Measurements from ENCODE around the gene ATP1A2.
A peak's percentile ranks its signal among the peaks of the same experiment; 100 is the strongest.

Gene ATP1A2

DNA sequence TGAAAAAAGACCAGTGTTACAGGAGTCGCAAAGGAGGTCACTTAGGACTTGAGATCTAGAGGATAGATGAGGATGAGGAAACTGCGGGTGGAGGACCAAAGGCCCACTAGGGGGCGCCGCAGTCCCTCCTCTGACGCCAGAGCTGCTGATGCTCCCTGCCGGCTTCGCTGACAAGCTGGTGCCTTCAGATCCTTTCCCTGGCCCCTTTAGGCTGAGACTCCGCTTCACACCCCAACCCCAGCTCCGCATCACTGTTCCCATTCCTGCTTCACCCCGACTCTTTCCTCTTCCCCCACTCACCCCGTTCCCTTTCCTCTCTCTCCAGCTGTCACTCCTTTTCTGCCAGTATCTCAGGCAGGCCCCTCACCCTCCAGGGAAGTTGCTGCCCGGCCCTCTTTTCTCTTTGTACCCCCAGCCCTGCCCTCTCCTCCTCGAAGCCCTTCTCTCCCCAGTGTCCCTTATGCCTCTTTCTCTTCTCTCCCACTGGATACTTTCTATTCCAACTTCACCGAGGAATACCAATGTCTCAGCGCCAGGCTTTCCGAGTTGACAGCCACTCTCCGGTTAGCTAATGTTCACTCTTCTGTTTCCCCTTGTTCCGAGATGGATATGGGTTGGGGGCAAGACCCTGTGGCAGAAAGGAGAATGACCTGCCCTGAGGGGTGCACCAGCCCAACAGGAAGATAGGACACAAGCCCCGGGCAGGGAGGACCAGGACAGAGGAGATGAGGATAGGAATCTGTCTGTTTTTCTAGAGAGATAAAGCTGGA lies 29.7 kb upstream of the ATP1A2 start:
- DNase-seq, result peak; percentile 70

- no peak for DNase-seq
These were observed 29.1 kb upstream of the ATP1A2 start for GRCh38 chr1:160086456-160086892.

- DNase-seq, result no peak
These were observed 28.4 kb upstream of the ATP1A2 start for GRCh38 chr1:160087118-160087662.

GRCh38 chr1:160089883-160090282 lies 25.7 kb upstream of the ATP1A2 start:
- no peak for DNase-seq

DNA sequence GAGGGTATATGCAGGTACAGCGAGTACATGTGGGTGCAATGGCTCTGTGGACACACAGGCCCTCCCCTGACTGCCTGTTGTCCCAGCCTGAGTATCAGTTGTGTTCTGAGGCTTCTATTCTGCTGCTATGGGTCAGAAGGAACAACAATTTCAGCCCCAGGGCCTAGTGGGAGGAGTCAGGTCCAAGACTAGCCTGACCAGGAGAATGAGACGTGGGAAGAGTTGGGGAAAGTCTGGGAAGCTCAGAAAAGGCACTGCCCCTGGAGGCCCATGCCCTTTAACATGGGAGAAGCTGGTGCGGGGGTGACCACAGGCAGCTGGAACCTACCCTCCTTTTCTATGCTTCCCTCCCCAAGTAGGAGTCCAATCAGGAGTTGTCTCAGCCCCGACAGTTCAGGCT lies 24.8 kb upstream of the ATP1A2 start:
- no peak for DNase-seq

DNA sequence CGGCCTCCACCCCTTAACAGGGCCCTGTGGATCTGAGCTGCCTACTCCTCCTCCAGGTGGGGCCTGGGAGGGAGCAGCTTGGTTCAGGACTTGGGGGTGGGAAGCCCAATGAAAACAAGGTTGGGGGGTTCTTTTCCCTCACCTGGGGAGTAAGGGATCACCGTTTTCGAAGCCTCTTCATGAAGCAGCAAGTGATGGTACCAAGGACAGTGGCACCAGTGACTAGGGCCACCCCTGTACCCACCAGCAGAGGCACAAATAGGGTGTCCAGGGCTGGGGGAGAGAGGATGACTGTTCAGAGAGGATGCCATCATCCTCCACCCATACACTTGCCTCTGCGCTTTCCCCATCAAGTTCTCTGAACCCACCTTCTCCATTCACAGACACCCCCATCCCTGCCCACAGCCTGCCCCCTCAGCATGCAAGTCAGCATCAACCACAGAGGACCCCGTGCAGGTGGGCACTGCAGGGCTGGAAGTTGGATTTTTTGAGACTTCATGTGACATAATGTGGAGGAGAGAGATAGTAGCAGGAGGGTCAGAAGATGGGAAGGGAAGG lies 23.8 kb upstream of the ATP1A2 start:
- no peak for DNase-seq

DNA sequence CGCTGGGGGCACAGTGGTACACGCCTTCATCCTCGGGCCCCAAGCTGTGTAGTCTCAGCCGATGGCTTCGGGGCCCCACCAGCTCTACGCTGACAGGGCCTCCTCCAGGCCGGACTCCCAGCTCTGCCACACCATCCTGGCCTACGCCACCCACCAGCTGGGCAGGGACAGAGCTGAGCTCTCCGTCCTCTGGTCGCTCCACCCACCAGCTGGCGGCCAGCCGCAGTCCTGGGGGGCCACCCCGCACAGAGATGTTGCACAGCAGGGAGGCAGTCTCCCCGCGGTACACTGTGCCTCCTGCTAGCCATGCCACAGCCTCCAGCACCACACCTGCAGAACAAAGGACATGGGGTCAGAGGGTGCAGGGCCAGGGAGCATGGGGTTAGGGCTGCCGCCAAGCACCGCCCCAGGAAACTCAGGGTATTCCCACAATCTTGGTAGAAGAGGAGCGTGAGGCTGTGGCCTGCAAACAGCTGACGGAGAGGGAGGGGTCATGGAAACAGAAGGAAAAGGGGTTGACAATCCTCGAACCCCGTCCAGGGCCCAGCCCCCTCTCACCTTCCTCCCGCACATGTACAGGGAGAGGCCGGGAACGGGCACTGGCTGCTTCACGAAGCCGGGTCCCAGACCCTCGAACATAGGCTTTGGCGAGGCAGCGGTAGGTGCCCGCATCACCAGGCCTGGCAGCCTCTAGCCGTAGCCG lies 23.0 kb upstream of the ATP1A2 start:
- DNase-seq, result no peak

- DNase-seq, result no peak
These were observed 22.5 kb upstream of the ATP1A2 start for GRCh38 chr1:160093069-160093395.

DNA sequence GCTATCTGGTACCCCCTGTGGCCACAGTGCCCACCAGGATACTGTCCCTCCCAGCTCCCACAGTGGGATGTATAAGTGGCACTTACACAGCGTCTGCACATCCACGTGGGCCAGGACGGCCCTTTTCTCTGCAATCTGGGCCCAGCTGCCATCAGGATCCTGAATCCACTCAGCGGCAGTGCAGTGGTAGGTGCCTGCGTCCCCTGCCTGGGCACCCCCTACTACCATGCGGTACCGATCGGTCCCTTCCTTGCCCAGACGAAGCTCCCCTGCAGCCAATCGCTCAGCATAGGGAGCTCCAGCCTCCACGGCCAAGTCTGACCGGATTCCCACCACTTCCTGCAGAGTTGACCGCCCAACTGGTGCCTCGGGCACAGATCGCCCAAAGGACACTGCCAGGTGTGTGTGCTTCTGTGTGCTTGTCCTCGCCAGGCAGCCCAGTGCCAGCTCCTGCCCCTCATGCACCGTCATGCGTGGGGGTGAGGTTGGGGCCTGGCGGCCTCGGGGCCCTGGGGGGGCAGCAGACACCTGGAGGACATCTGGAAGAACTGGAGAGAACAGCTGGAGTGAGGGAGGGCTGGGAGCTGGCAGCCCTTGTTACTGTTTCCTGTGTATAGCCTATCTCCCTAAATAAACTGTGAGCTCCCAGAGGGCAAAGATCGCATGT lies 21.8 kb upstream of the ATP1A2 start:
- DNase-seq, result no peak

- no peak for DNase-seq
These were observed 21.3 kb upstream of the ATP1A2 start for GRCh38 chr1:160094291-160094625.

DNA sequence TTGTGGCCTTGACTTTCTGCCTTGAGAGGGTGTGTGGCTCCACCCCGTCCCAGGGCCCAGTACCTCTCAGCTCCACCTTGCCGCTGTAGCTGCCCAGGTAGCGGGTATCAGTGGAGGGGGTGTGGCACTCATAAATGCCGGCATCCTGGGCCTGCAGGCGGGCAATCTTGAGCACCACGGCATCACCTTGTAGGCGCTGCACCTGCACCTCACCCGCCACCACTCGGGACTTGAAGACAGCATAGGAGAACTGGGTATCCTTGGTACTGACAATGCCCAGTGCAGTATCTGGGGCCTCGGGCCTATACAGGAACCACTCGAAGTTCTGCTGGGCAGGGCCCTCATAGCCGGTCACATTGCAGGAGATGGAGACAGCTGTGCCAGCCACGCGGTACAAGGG lies 20.8 kb upstream of the ATP1A2 start:
- no peak for DNase-seq

- no peak for DNase-seq
These were observed 20.0 kb upstream of the ATP1A2 start for GRCh38 chr1:160095382-160096105.

DNA sequence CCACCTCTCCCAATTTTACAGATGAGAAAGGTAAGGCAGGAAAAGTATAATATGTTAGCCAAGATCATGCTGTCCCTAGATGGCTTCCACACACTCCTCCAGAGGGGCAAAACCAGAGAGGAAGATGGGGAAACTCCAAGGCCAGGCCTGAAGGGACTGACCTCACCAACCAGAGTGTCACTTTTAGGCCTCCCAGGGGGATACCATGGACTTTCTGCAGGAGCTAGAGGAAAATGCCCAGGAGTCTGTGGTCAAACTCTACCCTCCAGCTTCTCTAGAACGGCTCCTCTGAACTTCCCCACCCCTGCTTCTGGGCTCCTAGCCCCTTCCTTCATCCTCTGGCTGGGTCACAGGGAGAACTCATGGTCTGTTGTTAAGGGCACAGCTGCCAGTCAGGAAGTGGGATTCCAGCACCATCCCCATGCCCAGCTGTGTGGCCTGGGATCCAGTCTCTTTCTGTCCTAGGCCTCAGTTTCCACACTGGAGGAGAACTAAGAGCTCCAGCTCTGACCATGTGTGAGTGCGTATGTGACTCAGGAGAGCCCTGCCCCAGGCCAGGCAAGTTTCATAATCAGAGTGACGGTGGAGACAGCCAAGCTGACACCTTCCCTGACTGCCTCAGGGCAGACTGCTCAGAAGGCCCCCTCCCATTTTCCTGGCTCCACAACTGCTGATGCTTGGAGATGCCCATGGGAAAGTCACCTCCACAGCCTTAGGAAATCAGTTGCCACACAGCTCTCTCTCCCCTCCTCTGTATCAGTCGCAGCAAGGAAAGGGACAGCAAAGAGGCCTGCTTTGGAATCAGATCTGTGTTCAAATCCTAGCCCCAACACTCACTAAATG lies 19.1 kb upstream of the ATP1A2 start:
- no peak for DNase-seq

DNA sequence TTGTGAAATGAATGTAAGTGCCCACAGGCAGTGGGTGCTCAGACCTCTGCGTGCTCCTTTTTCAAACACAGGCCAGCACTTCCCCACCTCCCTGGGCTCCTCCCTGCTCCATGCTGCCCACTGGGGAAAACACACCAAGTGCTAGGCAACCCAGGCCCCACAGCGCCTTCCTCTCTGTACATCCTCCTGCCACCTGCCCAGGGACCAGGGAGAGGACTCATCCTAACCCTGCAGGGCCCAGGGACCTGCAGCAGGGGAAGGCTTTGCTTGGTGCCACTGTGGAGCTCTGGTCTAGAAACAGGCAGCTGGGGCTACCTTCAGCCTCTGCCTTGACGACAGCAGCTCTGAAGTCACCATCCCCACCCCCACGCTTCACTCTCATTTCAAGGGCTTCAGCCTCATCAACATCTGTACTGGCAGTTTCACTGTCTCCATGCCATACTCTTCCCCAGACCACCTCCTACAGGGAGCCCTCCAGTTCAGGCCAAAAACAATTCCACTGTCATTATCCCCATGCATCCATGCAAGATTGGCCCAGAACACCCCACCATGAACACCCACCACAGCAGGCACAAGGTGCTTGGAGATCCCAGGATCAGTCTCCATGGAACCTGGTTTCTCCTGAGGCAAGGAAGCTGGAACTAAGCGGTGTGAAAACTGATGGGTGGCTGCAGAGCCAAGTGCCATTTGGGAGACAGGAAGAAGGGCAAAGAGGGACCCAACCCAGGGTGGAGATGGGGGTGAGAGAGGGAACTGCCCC lies 18.2 kb upstream of the ATP1A2 start:
- DNase-seq, result no peak

GRCh38 chr1:160097911-160098851 lies 17.4 kb upstream of the ATP1A2 start, which contains the start of gene IGSF8:
IGSF8 (minus strand) TSS chr1:160098619; CDS start chr1:160098472, 147 bp downstream.
- DNase-seq, result peak; percentile 93

- DNase-seq, result peak; percentile 97
These were observed 16.6 kb upstream of the ATP1A2 start for GRCh38 chr1:160098852-160099561.

DNA sequence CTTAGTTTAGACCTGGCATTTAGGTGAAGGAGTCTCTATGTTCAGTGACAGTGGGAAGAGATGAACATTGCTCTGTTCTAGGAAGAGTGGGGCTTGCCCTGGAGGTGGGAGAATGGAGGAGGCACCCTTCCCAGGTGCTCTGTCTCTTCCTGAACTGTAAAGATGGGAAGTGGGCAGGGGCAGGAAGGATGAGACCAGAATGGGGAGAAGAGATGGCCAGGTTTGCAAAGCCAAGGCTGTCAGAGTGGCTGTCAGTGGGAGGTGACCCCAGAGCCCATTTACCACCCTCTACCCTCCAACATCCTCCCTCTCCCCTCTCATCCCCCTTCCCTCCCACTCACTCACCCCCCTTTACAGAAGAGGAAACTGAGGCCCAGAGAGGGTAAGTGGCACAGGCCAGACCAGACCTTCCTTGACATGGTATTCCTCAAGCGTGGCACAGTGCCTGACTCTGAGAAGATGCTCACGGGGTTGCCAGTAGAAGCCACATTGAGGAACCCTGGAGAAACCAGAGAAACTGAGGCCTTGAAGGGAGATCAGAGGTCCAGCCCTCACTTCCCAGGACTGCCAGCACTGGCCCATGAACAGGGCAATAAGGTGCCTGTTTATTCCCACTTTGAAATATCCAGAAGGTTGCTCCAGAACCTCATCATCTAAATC lies 15.7 kb upstream of the ATP1A2 start:
- no peak for DNase-seq

GRCh38 chr1:160101037-160101716 lies 14.4 kb upstream of the ATP1A2 start:
- peak; percentile 75 for DNase-seq
